GM19452 (cell line): ENCODE measurements around the gene LAMA5.

ENCODE experiments used
- ATAC-seq: cut with Tn5 transposase; IDR thresholded peaks from one replicate; pipeline ENCODE4 v1.9.1; 2021; ENCODE audit not compliant: unreplicated experiment

Gene LAMA5

GRCh38 chr20:62305149-62305764 is 61.9 kb downstream of the LAMA5 start:
- ATAC-seq, result no peak

- ATAC-seq, result no peak
Measured at GRCh38 chr20:62304331-62305148, 62.6 kb downstream of the LAMA5 start.

GRCh38 chr20:62303340-62304226 is 63.5 kb downstream of the LAMA5 start:
- ATAC-seq, result peak; percentile 4

GRCh38 chr20:62303062-62303339 is 64.1 kb downstream of the LAMA5 start:
- no peak for ATAC-seq

GRCh38 chr20:62302341-62303061 is 64.6 kb downstream of the LAMA5 start, which contains the start of gene ADRM1:
TSS of gene ADRM1 (plus strand) at chr20:62302997. CDS start at chr20:62303569, 572 bp downstream.
- peak; percentile 79 for ATAC-seq

- ATAC-seq, result peak; percentile 40
Measured at GRCh38 chr20:62301773-62302340, 65.3 kb downstream of the LAMA5 start.

- ATAC-seq, result no peak
Measured at GRCh38 chr20:62301111-62301668, 65.9 kb downstream of the LAMA5 start.

GRCh38 chr20:62300319-62300718 is 66.8 kb downstream of the LAMA5 start:
- no peak for ATAC-seq

- no peak for ATAC-seq
Measured at GRCh38 chr20:62299666-62300236, 67.4 kb downstream of the LAMA5 start.

GRCh38 chr20:62298577-62299249 is 68.4 kb downstream of the LAMA5 start:
- no peak for ATAC-seq

GRCh38 chr20:62297449-62298227 is 69.5 kb downstream of the LAMA5 start:
- no peak for ATAC-seq

GRCh38 chr20:62296724-62297448 is 70.2 kb downstream of the LAMA5 start:
- ATAC-seq, result no peak

GRCh38 chr20:62294516-62294915 is 72.6 kb downstream of the LAMA5 start:
- peak; percentile 81 for ATAC-seq

- ATAC-seq, result no peak
Measured at GRCh38 chr20:62293946-62294345, 73.2 kb downstream of the LAMA5 start.

GRCh38 chr20:62293111-62293784 is 73.9 kb downstream of the LAMA5 start:
- ATAC-seq, result no peak

- ATAC-seq, result no peak
Measured at GRCh38 chr20:62292108-62292507, 75.0 kb downstream of the LAMA5 start.

- no peak for ATAC-seq
Measured at GRCh38 chr20:62291251-62292066, 75.7 kb downstream of the LAMA5 start.
